Esophagus squamous epithelium (tissue), 4 donors: ENCODE data around the gene BPIFA2.

Experiments
- POLR2A ChIP-seq, 4 donors: fragments of 450-650 bp; IDR thresholded peaks; one replicate each; pipeline ENCODE4 v1.6.1; 2017; ENCODE audit warnings: antibody characterized with exemption in 4 of 4, mild to moderate bottlenecking in 4 of 4, moderate library complexity in 3 of 4
- TF ChIP-seq, protein P1 (sequence below), 6 experiments: fragments of 450-650 bp in 4 of 6; fragments of 200-600 bp in 2 of 6; sonication (generic) in 2 of 6; IDR thresholded peaks; one replicate each; pipeline ENCODE4 v1.5.1; 2016 to 2019; ENCODE audit warnings: antibody characterized with exemption in 6 of 6, mild to moderate bottlenecking in 4 of 6, moderate library complexity in 4 of 6

DNA sequence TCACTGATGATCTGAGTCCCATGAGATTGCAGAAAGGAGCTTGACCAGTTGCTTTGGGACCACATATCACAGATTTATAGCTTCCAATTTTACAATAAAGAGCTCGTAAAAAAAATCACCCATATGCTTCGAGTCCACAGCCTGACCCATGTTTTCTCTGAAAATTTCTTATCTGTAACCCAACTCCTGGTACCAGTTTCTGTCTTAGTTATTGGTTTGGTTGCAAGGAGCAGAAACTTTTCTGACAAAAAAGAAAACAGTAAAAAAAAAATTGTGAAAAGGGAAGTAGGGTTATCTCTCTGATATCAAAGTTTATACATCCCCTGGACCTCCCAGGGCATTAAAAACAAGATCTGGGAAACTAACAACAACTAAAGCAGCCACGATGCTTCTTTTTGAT lies 30.8 kb upstream of the BPIFA2 start:
- TF ChIP-seq, protein P1, sequence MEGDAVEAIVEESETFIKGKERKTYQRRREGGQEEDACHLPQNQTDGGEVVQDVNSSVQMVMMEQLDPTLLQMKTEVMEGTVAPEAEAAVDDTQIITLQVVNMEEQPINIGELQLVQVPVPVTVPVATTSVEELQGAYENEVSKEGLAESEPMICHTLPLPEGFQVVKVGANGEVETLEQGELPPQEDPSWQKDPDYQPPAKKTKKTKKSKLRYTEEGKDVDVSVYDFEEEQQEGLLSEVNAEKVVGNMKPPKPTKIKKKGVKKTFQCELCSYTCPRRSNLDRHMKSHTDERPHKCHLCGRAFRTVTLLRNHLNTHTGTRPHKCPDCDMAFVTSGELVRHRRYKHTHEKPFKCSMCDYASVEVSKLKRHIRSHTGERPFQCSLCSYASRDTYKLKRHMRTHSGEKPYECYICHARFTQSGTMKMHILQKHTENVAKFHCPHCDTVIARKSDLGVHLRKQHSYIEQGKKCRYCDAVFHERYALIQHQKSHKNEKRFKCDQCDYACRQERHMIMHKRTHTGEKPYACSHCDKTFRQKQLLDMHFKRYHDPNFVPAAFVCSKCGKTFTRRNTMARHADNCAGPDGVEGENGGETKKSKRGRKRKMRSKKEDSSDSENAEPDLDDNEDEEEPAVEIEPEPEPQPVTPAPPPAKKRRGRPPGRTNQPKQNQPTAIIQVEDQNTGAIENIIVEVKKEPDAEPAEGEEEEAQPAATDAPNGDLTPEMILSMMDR (IDR thresholded peaks at IDR 0.05) = no peak
- TF ChIP-seq POLR2A (IDR thresholded peaks at IDR 0.05) = no peak
